HG02763 (cell line): ENCODE results near the gene CAMK2G.
"Not testable (repeated sequence)": the region's sequence is repeated elsewhere in the genome, so short reads cannot be mapped to it uniquely, and the experiment has no call there.

ENCODE experiments used
- ATAC-seq: cut with Tn5 transposase; IDR thresholded peaks from one replicate; pipeline ENCODE4 v1.9.1; 2021; ENCODE audit warnings: mild to moderate bottlenecking, moderate library complexity; ENCODE audit not compliant: unreplicated experiment

The CAMK2G gene

DNA sequence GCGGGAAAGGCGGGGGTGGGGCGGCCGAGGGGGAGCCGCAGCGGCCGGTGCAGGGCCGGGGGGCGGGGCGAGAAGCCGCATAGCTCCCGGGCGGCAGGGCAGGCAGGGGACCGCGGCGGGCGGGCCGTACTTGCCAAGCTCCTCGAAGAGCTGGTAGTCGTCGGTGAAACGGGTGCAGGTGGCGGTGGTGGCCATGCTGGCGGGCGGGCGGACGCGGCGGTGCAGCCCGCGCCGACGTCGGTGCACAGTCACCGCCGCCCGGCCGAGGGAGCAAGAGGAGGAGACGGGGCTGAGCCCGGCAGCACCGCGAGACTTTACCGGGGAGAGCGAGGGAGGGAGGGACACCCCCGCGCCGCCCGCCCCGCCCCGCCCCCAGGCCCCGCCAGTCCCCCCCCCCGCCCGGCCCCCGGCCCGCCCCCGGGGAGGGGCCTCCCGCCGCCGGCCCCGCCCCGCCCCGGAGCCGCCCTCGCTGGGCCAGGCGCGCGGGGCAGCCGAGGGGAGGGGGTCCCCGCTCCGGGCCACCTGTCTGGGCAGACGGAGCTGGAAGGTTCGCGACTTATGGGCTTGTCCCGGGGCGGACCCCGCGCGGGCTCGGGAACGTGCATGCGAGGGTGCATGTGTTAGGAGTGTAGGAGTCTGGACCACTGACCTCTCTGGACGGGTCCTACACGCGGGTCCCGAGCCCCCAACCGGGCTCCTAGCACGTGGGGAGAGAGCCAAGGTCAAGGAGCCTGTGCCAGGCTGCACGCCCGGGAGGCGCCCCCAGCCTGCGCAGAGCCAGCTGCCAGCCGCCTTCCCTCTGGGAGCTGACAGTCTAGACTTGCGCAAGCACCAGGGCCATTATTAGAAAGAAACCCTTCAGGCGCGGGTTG lies at the start of gene CAMK2G:
CAMK2G (minus strand) TSS at position 289 of the 872 bp plus-strand sequence; CDS start at position 195, 94 bp downstream.
- peak; percentile 74 for ATAC-seq

GRCh38 chr10:73922864-73923133 lies 48.4 kb upstream of the CAMK2G start:
- no peak for ATAC-seq

DNA sequence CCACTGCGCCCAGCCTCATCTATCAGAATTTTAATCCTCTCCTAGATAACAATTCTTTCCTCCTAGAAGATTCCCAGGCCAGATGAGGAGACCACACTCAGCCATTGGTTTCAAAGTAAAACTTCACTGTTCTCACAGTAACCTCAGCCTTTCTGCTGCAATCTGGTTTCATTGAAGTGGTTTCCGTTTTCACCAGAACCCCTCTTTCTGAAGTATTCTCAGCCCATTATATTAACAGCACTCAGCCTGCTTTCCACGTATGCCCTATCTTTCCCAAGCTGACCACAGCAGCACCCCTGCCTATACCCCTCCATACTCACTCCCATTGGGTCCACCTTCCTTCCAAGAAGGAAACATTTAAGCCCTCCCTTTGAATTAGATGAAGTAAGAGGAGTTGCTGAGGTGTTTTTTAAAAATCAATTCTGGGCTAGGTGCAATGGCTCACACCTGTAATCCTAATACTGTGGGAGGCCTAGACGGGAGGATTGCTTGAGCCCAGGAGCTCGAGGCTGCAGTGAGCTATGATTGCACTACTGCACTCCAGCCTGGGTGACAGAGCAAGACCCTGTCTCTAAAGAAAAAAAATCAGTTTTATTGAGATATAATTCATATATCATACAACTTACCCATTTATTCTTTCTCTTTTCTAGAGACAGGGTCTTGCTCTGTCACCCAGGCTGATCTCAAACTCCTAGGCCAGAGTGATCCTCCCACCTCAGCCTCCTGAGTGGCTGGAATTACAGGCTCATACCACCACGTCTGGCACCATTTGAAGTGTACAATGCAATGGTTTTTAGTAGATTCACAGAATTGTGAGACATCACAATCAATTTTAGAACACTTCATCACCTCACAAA lies 47.9 kb upstream of the CAMK2G start:
- ATAC-seq = no peak

GRCh38 chr10:73920089-73920488 lies 45.7 kb upstream of the CAMK2G start:
- ATAC-seq = no peak

GRCh38 chr10:73919481-73919880 lies 45.1 kb upstream of the CAMK2G start:
- not testable (repeated sequence) for ATAC-seq

DNA sequence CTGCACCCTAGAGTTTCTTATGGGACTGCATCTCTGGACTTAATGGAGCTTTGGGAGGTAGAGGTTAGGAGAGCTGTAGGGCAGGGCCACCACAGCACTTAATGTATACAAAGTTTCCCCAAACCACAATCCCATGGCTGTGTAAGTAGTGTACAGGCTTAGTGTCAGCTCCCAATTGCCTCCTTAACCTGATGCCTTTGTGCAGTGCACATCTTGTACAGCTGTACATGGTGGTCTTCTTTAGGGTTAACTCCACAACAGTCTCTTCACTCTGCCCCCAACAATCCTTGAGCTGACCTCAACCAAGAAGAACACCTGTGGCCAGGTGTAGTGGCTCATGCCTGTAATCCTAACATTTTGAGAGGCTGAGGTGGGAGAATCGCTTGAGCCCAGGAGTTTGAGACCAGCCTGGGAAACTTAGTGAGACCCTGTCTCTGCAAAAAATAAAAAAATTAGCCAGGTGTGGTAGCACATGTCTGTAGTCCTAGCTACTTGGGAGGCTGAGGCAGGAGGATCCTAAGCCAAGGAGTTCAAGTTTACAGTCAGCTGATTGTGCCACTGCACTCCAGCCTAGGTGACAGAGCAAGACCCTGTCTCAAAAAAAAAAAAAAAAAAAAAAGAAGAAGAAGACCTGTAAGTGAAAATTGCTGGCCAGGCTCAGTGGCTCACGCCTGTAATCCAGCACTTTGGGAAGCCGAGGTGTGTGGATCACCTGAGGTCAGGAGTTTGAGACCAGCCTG lies 43.4 kb upstream of the CAMK2G start:
- no peak for ATAC-seq

GRCh38 chr10:73916761-73917470 lies 42.6 kb upstream of the CAMK2G start:
- no peak for ATAC-seq

DNA sequence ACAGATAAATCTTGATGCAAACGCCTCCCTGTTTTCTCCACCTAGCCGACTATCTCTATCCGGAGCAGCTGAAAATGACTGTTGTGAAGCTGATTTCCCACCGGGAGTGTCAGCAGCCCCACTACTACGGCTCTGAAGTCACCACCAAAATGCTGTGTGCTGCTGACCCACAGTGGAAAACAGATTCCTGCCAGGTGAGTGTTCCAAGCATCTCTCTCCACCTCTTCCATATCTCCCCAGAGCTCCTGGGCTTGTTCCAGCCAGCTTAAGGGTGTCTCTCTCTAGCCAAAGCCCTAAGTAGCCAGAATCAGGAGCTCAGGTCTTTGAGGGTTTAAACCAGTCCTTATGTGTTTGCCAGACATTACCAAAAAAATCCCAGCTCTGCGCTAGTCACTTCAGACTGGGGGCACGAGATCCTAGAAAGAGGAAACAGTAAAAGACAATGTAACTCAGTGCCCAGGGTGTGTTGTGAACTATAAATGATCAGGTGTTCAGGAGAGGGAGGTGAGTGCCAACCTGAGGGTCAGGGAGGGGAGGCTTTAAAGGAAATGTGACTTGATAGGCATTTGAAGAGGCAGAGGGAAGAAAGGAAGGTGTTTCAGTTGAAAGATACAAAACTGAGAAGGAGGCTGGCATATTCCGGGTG lies 41.0 kb upstream of the CAMK2G start:
- no peak for ATAC-seq

DNA sequence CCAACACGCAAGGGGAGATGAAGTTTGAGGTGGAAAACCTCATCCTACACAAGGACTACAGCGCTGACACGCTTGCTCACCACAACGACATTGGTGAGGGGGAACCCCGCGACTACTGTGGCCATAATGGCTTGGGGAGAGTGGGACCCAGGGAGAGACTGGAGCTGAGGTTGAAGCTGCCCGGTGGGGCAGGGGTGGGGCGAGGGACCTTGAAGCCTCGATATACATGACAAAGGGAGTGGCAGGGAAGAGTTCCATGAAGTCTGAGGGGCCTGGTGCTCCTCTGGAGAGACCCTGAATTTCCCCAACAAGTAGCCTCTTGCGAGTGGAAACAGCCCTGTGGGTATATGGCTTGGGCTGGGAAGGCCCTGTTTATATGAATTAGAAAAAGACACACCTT lies 39.7 kb upstream of the CAMK2G start:
- ATAC-seq = no peak

- ATAC-seq = no peak
Observed at GRCh38 chr10:73911553-73912004, 37.2 kb upstream of the CAMK2G start.

DNA sequence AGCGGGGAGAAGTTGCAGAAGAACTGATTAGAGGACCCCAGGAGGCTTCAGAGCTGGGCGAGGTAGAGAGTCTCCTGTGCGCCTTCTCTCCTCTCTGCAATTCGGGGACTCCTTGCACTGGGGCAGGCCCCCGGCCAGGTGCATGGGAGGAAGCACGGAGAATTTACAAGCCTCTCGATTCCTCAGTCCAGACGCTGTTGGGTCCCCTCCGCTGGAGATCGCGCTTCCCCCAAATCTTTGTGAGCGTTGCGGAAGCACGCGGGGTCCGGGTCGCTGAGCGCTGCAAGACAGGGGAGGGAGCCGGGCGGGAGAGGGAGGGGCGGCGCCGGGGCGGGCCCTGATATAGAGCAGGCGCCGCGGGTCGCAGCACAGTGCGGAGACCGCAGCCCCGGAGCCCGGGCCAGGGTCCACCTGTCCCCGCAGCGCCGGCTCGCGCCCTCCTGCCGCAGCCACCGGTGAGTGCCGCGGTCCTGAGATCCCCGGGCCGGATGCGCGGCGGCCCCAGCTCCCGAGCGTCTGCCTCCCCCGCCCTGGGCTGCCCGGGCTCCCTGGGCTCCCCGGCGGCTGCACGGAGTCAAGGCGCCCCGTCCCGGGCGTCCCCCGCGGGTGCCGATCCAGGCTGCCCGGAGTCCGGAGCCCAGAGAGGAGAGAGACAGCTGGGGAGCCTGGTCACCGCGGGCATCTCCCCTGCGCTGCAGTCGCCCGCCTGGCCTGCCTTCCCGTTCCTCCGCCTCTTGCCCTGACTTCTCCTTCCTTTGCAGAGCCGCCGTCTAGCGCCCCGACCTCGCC lies 36.6 kb upstream of the CAMK2G start, which contains the start of gene PLAU:
PLAU (plus strand) TSS at position 369 of the 789 bp plus-strand sequence. CDS start 424 bp downstream, outside the sequence.
- no peak for ATAC-seq

DNA sequence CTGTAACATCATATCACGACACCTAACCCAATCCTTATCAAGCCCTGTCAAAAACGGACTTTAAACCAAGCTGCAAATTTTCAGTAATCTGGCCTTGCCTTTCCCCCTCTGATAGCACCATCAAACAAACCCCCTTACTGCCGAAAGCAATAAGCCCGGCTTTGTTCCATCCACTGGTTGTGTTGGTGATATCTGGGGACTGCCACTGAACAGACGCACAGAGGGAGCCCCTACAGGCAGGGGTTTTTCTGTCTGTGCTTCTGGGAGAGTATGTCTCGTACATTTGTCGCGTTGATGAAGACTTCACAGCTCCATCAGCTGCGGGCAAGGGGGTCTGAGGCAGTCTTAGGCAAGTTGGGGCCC lies 36.0 kb upstream of the CAMK2G start:
- ATAC-seq = no peak

GRCh38 chr10:73909540-73910115 lies 35.3 kb upstream of the CAMK2G start:
- ATAC-seq = no peak

DNA sequence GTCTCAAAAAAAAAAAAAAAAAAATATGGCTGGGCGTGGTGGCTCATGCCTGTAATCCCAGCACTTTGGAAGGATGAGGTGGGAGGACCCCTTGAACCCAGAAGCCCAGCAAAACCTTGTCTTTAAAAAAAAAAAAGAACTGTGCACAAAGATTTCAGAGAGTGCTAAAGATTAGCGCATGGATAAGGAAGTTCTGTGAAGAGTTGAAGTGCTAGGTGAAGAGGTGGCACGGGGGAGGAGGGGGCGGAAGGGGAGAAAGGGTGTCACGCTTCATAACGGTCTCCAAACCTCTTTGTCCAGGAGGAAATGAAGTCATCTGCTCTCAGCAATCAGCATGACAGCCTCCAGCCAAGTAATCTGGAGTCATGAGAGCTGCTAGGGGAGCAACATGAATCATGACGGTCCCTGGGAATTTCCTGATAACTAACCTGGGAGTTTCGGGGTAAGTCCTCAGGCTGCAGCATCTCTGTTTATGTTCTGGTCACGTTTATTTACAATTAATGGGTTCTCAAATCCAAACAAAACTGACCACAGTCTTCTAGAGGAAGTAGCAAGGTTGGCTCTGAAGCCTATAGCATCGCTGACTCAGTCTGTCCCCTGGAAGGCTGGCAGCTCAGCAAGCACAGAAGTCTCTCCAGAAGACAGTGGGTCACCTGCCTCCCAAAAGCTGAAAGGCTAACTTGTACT lies 34.6 kb upstream of the CAMK2G start:
- ATAC-seq = no peak

DNA sequence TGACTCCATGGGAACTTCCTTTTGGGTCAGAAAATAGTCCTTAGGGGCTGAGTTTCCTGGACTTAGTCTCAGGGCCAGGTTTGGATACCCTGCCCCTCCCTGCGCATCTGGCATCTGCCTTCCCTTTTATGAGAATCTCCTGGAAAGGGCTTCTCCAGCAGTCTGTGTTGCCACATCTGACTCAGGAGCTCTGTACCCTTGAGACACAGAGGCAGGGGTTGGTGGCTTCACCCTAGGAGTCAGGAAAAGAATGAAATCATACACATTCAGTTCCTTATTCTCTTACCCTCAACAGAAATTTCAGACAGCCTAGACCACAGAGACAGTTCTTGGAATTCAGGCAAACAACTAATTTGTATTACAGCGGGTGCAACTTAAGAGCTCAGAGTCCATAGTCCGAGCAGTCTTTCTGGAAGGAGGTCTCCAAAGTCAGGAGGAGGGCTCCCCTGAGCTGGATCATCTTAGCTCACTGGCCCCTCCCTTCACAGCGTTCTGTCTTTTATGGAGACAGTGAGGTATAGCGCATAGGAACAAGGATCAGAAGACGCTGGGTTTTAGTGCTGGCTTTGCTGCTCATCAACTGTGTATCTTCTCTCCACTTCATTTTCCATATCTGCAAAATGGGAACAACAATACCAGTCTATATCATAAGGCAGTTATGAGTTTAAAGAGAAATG lies 33.6 kb upstream of the CAMK2G start:
- no peak for ATAC-seq

DNA sequence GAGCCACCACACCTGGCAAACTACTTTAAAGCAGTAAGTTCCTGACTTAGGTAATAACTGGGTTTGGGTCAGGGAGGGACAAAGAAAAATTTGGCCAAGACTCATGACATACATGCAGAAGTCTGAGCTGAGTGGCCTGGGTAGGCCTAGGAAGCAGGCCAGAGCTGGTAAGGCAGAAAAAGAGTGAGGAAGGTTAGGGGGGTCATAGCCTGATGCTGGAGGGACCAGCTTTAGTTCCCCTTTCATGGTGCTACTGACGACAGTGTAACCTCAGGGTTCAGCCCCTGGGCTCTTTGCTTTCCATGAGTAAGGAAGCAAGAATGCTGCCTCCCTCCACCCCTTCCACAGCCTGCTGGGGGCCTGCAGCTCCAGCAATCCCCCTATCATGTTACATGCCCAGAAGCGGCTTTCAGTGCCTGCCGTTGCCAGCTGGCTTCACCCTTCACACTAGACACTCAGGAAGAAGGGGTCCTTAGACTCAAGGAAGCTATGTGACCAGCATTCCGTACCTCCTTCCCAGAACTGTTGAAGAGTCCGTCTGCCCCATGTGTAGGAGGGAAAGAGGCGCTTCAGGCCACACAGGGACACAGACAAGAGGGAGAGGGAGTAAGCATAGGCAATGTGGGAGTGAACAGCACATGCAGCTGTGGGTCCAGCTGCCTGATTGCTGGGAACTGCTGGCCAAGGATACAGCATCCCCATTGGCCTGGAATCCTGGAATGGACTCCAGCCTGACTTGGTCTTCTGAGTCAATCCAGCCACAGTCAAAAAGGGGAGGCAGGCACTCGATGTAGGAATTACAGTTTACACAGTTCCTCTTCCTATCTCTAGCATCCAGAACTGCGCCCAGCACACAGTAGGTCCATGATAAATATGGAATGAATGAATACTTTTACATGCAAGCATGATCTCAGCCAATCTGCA lies 32.4 kb upstream of the CAMK2G start:
- ATAC-seq = no peak
